ENCODE results near the gene MYOG. TPM values are rescaled to one million over a fixed set of nuclear protein-coding genes. Genes with fewer than 3 reads are reported as not detected.

MYOG gene
- total and polyA plus RNA-seq, 2 donors (not counting 1 experiment from before 2014, with no cell fraction given) = not detected

DNA sequence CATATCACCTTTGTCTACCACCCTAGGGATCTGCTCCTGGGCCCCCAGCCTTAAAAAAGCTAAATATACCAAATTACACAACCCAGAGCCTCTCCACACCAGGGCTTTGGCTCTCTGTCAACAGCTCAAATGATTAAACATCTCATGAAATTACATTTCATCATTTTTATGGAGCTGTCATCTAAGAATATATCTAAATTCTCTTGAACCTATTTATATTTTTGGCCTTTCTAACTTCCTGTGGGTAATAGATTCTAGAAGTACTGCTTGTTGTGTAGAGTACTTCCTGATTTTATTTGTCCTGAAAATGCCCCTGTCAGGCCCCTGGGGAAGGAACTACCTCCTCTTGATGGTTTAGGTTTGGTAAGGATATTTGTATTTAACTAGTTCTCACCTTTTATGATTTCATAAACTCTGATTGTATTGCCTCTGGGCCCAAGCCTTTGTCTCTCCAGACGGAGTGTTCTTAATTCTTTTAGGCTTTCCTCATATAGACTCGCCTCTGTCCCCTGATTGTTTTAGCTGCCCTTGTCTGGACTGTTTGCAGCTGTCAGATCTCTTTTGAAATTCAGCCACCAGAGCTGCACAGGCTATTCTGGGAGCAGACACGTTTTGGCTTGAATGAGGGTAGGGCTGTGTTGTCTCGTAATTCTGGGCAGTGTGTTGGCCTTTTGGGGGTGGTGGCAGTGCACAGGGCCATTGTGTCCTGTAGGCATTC, 16.6 kb downstream of the MYOG start:
- H3K27me3 ChIP-seq (ENCODE audit: control insufficient read depth, insufficient read depth, low read length) = peaks cover 11% of the 10 kb centered on the region
- H3K79me2 ChIP-seq (ENCODE audit: control insufficient read depth, insufficient read depth, low read length) = no peaks in the 10 kb centered on the region
- TF ChIP-seq, protein P1, sequence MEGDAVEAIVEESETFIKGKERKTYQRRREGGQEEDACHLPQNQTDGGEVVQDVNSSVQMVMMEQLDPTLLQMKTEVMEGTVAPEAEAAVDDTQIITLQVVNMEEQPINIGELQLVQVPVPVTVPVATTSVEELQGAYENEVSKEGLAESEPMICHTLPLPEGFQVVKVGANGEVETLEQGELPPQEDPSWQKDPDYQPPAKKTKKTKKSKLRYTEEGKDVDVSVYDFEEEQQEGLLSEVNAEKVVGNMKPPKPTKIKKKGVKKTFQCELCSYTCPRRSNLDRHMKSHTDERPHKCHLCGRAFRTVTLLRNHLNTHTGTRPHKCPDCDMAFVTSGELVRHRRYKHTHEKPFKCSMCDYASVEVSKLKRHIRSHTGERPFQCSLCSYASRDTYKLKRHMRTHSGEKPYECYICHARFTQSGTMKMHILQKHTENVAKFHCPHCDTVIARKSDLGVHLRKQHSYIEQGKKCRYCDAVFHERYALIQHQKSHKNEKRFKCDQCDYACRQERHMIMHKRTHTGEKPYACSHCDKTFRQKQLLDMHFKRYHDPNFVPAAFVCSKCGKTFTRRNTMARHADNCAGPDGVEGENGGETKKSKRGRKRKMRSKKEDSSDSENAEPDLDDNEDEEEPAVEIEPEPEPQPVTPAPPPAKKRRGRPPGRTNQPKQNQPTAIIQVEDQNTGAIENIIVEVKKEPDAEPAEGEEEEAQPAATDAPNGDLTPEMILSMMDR (conservative IDR thresholded peaks at IDR 0.05 in 1 of 2, IDR thresholded peaks at IDR 0.05 in 1 of 2; ENCODE audit: low read depth in 1 of 2, low read length in 2 of 2) = no peak
- TF ChIP-seq EZH2 (IDR thresholded peaks at IDR 0.05; ENCODE audit: low read length, missing control alignments) = no peak
- no peak overlapping the region for H3K9ac ChIP-seq (ENCODE audit: insufficient read depth, low read length)
- H3K4me1 ChIP-seq (ENCODE audit: control insufficient read depth, extremely low read depth, insufficient read depth, low read length) = no peaks in the 10 kb centered on the region
- H2AFZ ChIP-seq (ENCODE audit: low read length) = no peak overlapping the region
- no peaks in the 10 kb centered on the region for H3K9me3 ChIP-seq (ENCODE audit: control insufficient read depth, insufficient read depth, low read depth, low read length)
- H3K4me3 ChIP-seq (replicated peaks in 1 of 4; ENCODE audit: control extremely low read depth in 1 of 4, insufficient read depth in 1 of 4, low read depth in 3 of 4, low read length in 4 of 4) = no peak overlapping the region
- H3K4me2 ChIP-seq (ENCODE audit: extremely low read depth, insufficient read depth, low read length) = no peak overlapping the region
- H4K20me1 ChIP-seq (ENCODE audit: control insufficient read depth, extremely low read depth, insufficient read depth, low read length) = no peaks in the 10 kb centered on the region
- no peak overlapping the region for H3K27ac ChIP-seq (ENCODE audit: insufficient read depth, low read length)
- no peaks in the 10 kb centered on the region for H3K36me3 ChIP-seq (ENCODE audit: control insufficient read depth, insufficient read depth, low read length)
- peak in 1 of 2 donors; percentile 11 for DNase-seq (ENCODE audit: low read depth in 2 of 2)

DNA sequence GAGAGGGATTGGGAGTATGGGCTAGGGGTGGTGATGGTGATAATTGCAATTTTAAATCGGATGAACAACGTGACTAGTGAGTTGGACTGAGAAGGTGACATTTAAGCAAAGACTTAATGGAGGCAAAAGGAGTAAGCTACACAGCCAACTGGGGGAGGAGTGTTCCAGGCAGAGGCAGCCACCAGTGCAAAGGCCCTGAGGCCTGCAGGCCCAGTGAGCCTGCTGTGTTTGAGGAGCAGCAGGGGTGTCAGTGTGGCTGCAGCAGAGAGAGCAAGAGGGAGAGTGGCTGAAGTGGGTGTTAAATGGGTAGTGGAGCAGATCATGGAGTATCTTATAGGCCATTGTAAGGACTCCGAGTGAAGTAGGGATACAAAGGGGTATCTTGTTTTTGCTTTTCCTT, 18.8 kb downstream of the MYOG start:
- H3K27me3 ChIP-seq (ENCODE audit: control insufficient read depth, insufficient read depth, low read length) = no peaks in the 10 kb centered on the region
- no peak for DNase-seq (ENCODE audit: low read depth in 2 of 2)
- H3K4me2 ChIP-seq (ENCODE audit: extremely low read depth, insufficient read depth, low read length) = no peak overlapping the region
- no peak overlapping the region for H2AFZ ChIP-seq (ENCODE audit: low read length)
- no peaks in the 10 kb centered on the region for H3K36me3 ChIP-seq (ENCODE audit: control insufficient read depth, insufficient read depth, low read length)
- no peak overlapping the region for H3K4me3 ChIP-seq (replicated peaks in 1 of 4; ENCODE audit: control extremely low read depth in 1 of 4, insufficient read depth in 1 of 4, low read depth in 3 of 4, low read length in 4 of 4)
- H3K4me1 ChIP-seq (ENCODE audit: control insufficient read depth, extremely low read depth, insufficient read depth, low read length) = no peaks in the 10 kb centered on the region
- TF ChIP-seq EZH2 (IDR thresholded peaks at IDR 0.05; ENCODE audit: low read length, missing control alignments) = no peak
- TF ChIP-seq, protein P1 (conservative IDR thresholded peaks at IDR 0.05 in 1 of 2, IDR thresholded peaks at IDR 0.05 in 1 of 2; ENCODE audit: low read depth in 1 of 2, low read length in 2 of 2) = no peak
- H3K79me2 ChIP-seq (ENCODE audit: control insufficient read depth, insufficient read depth, low read length) = no peaks in the 10 kb centered on the region
- no peaks in the 10 kb centered on the region for H3K9me3 ChIP-seq (ENCODE audit: control insufficient read depth, insufficient read depth, low read depth, low read length)
- no peaks in the 10 kb centered on the region for H4K20me1 ChIP-seq (ENCODE audit: control insufficient read depth, extremely low read depth, insufficient read depth, low read length)
- no peak overlapping the region for H3K27ac ChIP-seq (ENCODE audit: insufficient read depth, low read length)
- no peak overlapping the region for H3K9ac ChIP-seq (ENCODE audit: insufficient read depth, low read length)

DNA sequence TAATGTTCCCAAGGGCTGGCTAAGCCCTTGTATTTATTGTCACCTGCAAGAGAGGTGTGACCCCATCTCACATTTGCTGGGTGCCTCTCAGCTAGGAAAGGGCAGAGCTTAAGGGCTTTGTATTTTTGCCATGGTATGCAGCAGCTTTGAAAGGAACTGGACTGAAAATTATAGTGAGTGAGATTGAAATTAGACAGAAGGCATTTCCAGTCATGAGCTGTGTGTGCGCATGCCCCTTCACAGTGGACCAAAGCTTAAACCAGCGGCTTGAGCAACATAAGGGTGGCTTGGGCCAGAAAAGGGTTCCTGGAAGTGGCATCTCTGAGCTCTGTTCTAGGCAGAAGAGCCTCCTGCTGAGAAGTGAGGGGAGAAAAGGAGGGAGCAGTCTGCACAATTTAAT, 19.8 kb downstream of the MYOG start:
- no peak overlapping the region for H2AFZ ChIP-seq (ENCODE audit: low read length)
- no peaks in the 10 kb centered on the region for H3K27me3 ChIP-seq (ENCODE audit: control insufficient read depth, insufficient read depth, low read length)
- H3K36me3 ChIP-seq (ENCODE audit: control insufficient read depth, insufficient read depth, low read length) = no peaks in the 10 kb centered on the region
- no peak overlapping the region for H3K9ac ChIP-seq (ENCODE audit: insufficient read depth, low read length)
- H3K27ac ChIP-seq (ENCODE audit: insufficient read depth, low read length) = no peak overlapping the region
- DNase-seq (ENCODE audit: low read depth in 2 of 2) = no peak
- no peak overlapping the region for H3K4me3 ChIP-seq (replicated peaks in 1 of 4; ENCODE audit: control extremely low read depth in 1 of 4, insufficient read depth in 1 of 4, low read depth in 3 of 4, low read length in 4 of 4)
- H3K9me3 ChIP-seq (ENCODE audit: control insufficient read depth, insufficient read depth, low read depth, low read length) = no peaks in the 10 kb centered on the region
- no peak overlapping the region for H3K4me2 ChIP-seq (ENCODE audit: extremely low read depth, insufficient read depth, low read length)
- no peaks in the 10 kb centered on the region for H4K20me1 ChIP-seq (ENCODE audit: control insufficient read depth, extremely low read depth, insufficient read depth, low read length)
- TF ChIP-seq, protein P1 (conservative IDR thresholded peaks at IDR 0.05 in 1 of 2, IDR thresholded peaks at IDR 0.05 in 1 of 2; ENCODE audit: low read depth in 1 of 2, low read length in 2 of 2) = no peak
- TF ChIP-seq EZH2 (IDR thresholded peaks at IDR 0.05; ENCODE audit: low read length, missing control alignments) = no peak
- H3K4me1 ChIP-seq (ENCODE audit: control insufficient read depth, extremely low read depth, insufficient read depth, low read length) = no peaks in the 10 kb centered on the region
- no peaks in the 10 kb centered on the region for H3K79me2 ChIP-seq (ENCODE audit: control insufficient read depth, insufficient read depth, low read length)
